ENCODE data around the gene RANBP10.
A peak's percentile ranks its signal among the peaks of the same experiment; 100 is the strongest.

- TF ChIP-seq REST (IDR thresholded peaks at IDR 0.05) (no peak), USF2 (IDR thresholded peaks at IDR 0.05) (no peak), CTCF (IDR thresholded peaks at IDR 0.05) (no peak), NFE2L2 (conservative IDR thresholded peaks at IDR 0.05; ENCODE audit: low read length) (no peak), PHF8 (IDR thresholded peaks at IDR 0.05; ENCODE audit: borderline replicate concordance, low read depth) (peak; percentile 39; the same call in 1 of the 2 replicates), CBX8 (IDR thresholded peaks at IDR 0.05) (no peak), POLR2A (IDR thresholded peaks at IDR 0.05; ENCODE audit: low read length) (no peak)
Observed at GRCh38 chr16:67805718-67806427, 487 bp downstream of the RANBP10 start.

Measured in A549 (cell line).